ENCODE results near the gene MEPCE.

MEPCE gene

GRCh38 chr7:100407285-100408180 is 22.1 kb upstream of the MEPCE start:
- no peak for DNase-seq

GRCh38 chr7:100411101-100411500 is 18.5 kb upstream of the MEPCE start:
- DNase-seq, result no peak

GRCh38 chr7:100413346-100413745 is 16.3 kb upstream of the MEPCE start:
- DNase-seq, result no peak

GRCh38 chr7:100413889-100414288 is 15.7 kb upstream of the MEPCE start:
- DNase-seq, result no peak

- DNase-seq, result no peak
These were observed 14.2 kb upstream of the MEPCE start for GRCh38 chr7:100415448-100415847.

- DNase-seq, result no peak
These were observed 10.5 kb upstream of the MEPCE start for GRCh38 chr7:100418930-100419659.

- no peak for DNase-seq
These were observed 9.9 kb upstream of the MEPCE start for GRCh38 chr7:100419660-100420226.

GRCh38 chr7:100423315-100423714 is 6.3 kb upstream of the MEPCE start:
- DNase-seq, result no peak

GRCh38 chr7:100425347-100425746 is 4.3 kb upstream of the MEPCE start:
- no peak for DNase-seq

GRCh38 chr7:100426516-100426915 is 3.1 kb upstream of the MEPCE start:
- DNase-seq, result no peak

- DNase-seq, result no peak
These were observed 1.9 kb upstream of the MEPCE start for GRCh38 chr7:100427762-100428198.

GRCh38 chr7:100428199-100428966 is 1.2 kb upstream of the MEPCE start, which contains the start of gene ZCWPW1:
TSS of gene ZCWPW1 (minus strand) at chr7:100428703. CDS start at chr7:100420649, 8,054 bp downstream.
- DNase-seq, result peak; percentile 95

GRCh38 chr7:100428967-100429636 is 529 bp upstream of the MEPCE start:
- peak; percentile 100 for DNase-seq

GRCh38 chr7:100430493-100431285 is 1.1 kb downstream of the MEPCE start:
- DNase-seq, result no peak

GRCh38 chr7:100431286-100431735 is 1.7 kb downstream of the MEPCE start:
- no peak for DNase-seq

GRCh38 chr7:100432053-100432452 is 2.4 kb downstream of the MEPCE start:
- no peak for DNase-seq

GRCh38 chr7:100432621-100433275 is 3.1 kb downstream of the MEPCE start:
- DNase-seq, result no peak

- DNase-seq, result no peak
These were observed 3.6 kb downstream of the MEPCE start for GRCh38 chr7:100433276-100433591.

GRCh38 chr7:100433592-100434296 is 4.1 kb downstream of the MEPCE start:
- DNase-seq, result no peak
